Testis (tissue), 3 donors: ENCODE measurements around the gene TTC21B. TPM values are rescaled to one million over a fixed set of nuclear protein-coding genes. Genes with fewer than 3 reads are reported as not detected.

Experiments
- DNase-seq: peaks from one replicate; pipeline ENCODE4 v3.0.0-alpha.2; 2019
- H3K27ac ChIP-seq, 2 donors: fragments of 200-600 bp; sonication (generic); one replicate each; pipeline ENCODE4 v1.5.1; 2019
- H3K27me3 ChIP-seq: fragments of 200-600 bp; sonication (generic); one replicate; pipeline ENCODE4 v1.5.1; 2019
- H3K36me3 ChIP-seq: fragments of 200-600 bp; sonication (generic); one replicate; pipeline ENCODE4 v1.5.1; 2017; ENCODE audit warnings: low read depth; ENCODE audit errors: missing control alignments
- H3K4me1 ChIP-seq: fragments of 200-600 bp; sonication (generic); one replicate; pipeline ENCODE4 v1.5.1; 2019
- H3K4me3 ChIP-seq, 2 donors: fragments of 200-600 bp; sonication (generic); one replicate each; pipeline ENCODE4 v1.5.1; 2017 to 2019
- H3K9me3 ChIP-seq: fragments of 200-600 bp; sonication (generic); one replicate; pipeline ENCODE4 v1.5.1; 2017
- POLR2A ChIP-seq: fragments of 450-650 bp; IDR thresholded peaks from one replicate; pipeline ENCODE4 v1.6.1; 2017; ENCODE audit warnings: antibody characterized with exemption, mild to moderate bottlenecking, moderate library complexity
- WGBS, 2 donors: methylation state at CpG; one replicate each; pipeline ENCODE4 v1.1.5; 2018; 5-methylcytosine and 5-hydroxymethylcytosine counted together
- intact Hi-C: fragments of 100-400 bp; cut with DNase I; formaldehyde crosslinking; loops from one replicate; pipeline ENCODE4 v1.15.1; 2023; ENCODE audit warnings: low total_unique reads
- polyA plus RNA-seq: library from polyadenylated mRNA; stranded (reverse); fragments of 350-450 nt; fragmentation: Illumina TruSeq; extraction: RNeasy Lipid Tissue Mini Kit (QIAGEN cat#74804); gene quantifications from one replicate; pipeline ENCODE4 v1.2.3, GENCODE V29; 2014; ENCODE audit warnings: low read depth, low replicate concordance; ENCODE audit not compliant: insufficient read depth
- total RNA-seq, 2 donors: library from RNA; depleted of rRNA; stranded (reverse); fragments of >200 nt; gene quantifications; one replicate each; pipeline ENCODE4 v1.2.3, GENCODE V29; 2016
- TF ChIP-seq, protein P1 (sequence below), 3 experiments: fragments of 450-650 bp in 2 of 3; fragments of 200-600 bp in 1 of 3; sonication (generic) in 1 of 3; IDR thresholded peaks; one replicate each; pipeline ENCODE4 v1.5.1; 2016 to 2019; ENCODE audit warnings: antibody characterized with exemption in 3 of 3, mild to moderate bottlenecking in 2 of 3, moderate library complexity in 1 of 3

Gene TTC21B
- total and polyA plus RNA-seq, 3 donors from 2014 or later: 11.1 to 50.9 (median 46.6) TPM

DNA sequence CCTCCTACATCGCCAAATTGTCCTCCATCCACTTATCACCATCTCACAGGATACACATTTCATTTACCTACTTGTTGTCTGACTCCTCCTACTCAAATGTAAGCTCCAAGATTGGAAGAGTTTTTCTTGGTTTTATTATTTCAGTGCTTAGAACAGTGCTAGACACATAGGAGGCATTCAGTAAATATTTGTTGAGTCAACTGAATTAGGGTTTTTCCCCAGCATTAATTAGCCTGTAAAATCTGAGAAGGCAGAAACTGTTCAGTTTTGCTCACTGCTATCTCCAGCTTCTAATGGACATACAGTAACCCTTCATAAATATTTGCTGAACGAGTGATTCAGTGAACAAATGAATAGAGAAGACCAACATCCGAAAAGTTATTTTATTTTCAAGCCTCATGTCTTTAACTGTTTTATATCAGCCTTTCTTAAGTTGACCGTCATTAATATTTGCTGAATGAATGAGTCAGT is 800 bp downstream of the TTC21B start:
- Histone ChIP-seq H3K27me3 (no peaks in the 10 kb centered on the region), H3K27ac (peak overlapping the region; percentile 81 to 88), H3K9me3 (no peaks in the 10 kb centered on the region), H3K4me1 (peaks cover 23% of the 10 kb centered on the region), H3K36me3 (no peaks in the 10 kb centered on the region), H3K4me3 (peak overlapping the region; percentile 70 to 80)
- 10% methylated on average over 4 of the region's 4 CpGs for WGBS, 2 donors
- no peak for TF ChIP-seq POLR2A
- TF ChIP-seq, protein P1, sequence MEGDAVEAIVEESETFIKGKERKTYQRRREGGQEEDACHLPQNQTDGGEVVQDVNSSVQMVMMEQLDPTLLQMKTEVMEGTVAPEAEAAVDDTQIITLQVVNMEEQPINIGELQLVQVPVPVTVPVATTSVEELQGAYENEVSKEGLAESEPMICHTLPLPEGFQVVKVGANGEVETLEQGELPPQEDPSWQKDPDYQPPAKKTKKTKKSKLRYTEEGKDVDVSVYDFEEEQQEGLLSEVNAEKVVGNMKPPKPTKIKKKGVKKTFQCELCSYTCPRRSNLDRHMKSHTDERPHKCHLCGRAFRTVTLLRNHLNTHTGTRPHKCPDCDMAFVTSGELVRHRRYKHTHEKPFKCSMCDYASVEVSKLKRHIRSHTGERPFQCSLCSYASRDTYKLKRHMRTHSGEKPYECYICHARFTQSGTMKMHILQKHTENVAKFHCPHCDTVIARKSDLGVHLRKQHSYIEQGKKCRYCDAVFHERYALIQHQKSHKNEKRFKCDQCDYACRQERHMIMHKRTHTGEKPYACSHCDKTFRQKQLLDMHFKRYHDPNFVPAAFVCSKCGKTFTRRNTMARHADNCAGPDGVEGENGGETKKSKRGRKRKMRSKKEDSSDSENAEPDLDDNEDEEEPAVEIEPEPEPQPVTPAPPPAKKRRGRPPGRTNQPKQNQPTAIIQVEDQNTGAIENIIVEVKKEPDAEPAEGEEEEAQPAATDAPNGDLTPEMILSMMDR (IDR thresholded peaks at IDR 0.05): no peak
- intact Hi-C loops: no loop called here
- DNase-seq: no peak

DNA sequence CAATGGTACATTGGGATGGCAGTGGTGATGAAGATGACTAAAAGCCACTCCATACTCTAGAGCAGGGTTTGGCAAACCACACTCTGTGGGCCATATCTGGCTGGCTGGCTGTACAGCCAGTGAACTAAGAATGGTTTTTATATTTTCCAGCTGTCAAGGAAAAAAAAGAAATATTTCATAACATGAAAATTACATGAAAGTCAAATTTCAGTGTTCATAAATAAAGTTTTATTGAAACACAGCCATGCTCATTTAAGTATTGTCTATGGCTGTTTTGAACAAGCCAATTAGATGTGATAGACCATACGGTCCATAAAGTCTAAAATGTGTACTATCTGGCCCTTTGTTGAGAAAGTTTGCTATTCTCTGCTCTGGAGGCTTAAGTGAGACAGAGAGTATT is 1.5 kb downstream of the TTC21B start:
- H3K4me3 ChIP-seq: no peak overlapping the region
- H3K27ac ChIP-seq: no peak overlapping the region
- 0 to 2% methylated on average over 1 of the region's 1 CpG for WGBS, 2 donors
- intact Hi-C loops: no loop called here
- no peaks in the 10 kb centered on the region for H3K36me3 ChIP-seq
- H3K4me1 ChIP-seq: peaks cover 23% of the 10 kb centered on the region
- DNase-seq: no peak
- H3K27me3 ChIP-seq: no peaks in the 10 kb centered on the region
- no peaks in the 10 kb centered on the region for H3K9me3 ChIP-seq
- TF ChIP-seq, protein P1 (IDR thresholded peaks at IDR 0.05): no peak

DNA sequence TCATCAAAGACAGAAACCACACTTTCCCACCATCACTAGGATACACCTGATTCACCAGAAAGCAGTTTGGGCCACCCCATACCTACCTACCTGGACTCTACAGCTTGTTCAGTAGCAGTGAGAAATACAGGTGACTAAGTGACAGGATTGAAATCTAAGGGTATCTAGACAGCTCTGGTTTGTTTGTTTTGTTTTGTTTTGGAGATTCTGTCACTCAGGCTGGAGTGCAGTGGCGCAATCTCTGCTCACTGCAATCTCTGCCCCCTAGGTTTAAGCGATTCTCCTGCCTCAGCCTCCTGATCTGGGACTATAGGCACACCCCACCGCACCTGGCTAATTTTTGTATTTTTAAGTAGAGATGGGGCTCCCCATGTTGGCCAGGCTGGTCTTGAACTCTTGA is 3.1 kb downstream of the TTC21B start:
- intact Hi-C loops: no loop called here

DNA sequence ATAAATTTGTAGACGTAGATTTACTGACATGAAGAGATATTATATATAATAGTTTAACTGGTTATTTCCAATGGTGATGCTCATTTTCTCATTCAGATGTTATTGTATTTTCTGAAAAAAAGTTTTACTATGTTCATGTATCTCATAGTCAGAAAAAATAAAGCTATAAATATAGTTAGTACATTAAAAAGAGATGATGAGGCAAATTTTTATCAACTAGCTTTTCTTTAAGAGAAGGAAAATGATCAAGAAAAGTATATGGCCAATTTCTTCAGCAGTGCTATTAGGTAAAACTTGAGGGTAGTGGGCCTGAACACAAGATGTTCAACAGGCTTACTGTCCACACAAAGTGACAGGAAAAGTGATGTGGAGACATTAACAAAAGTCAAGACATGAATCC is 11.7 kb downstream of the TTC21B start:
- intact Hi-C loops: no loop called here
- TF ChIP-seq, protein P1 (IDR thresholded peaks at IDR 0.05): no peak
- no peak for DNase-seq
- Histone ChIP-seq H3K36me3 (no peaks in the 10 kb centered on the region), H3K4me1 (no peaks in the 10 kb centered on the region), H3K9me3 (no peaks in the 10 kb centered on the region), H3K27ac (no peak overlapping the region), H3K4me3 (no peak overlapping the region), H3K27me3 (no peaks in the 10 kb centered on the region)
- 96 to 97% methylated on average over 1 of the region's 1 CpG for WGBS, 2 donors

More for the DNA sequence above, 3.1 kb downstream of the TTC21B start:
- no peaks in the 10 kb centered on the region for H3K36me3 ChIP-seq
- DNase-seq: no peak
- TF ChIP-seq, protein P1 (IDR thresholded peaks at IDR 0.05): no peak
- TF ChIP-seq POLR2A: no peak
- H3K4me1 ChIP-seq: peaks cover 23% of the 10 kb centered on the region
- H3K9me3 ChIP-seq: no peaks in the 10 kb centered on the region
- H3K4me3 ChIP-seq: no peak overlapping the region
- H3K27me3 ChIP-seq: no peaks in the 10 kb centered on the region
- no peak overlapping the region for H3K27ac ChIP-seq
- WGBS, 2 donors: 88 to 96% methylated on average over 1 to 3 of the region's 3 CpGs

DNA sequence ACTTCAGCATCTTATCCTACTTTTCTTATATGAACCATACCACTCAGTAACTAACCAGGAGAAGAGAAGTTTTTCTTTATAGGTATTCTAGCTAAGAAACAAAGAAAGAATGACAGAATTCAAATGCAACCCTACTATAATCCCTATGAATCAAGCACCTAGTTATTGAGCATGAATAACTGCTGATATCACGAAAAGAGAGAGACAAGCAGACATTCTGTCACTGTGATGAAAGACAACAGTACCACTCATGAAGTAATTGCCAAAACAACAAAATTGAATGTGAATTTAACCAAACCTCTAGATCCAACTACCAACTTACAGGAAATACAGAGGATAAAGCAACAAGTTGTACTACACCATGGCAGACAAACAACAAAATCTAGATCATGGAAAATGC is 15.3 kb downstream of the TTC21B start:
- H3K4me1 ChIP-seq: no peaks in the 10 kb centered on the region
- TF ChIP-seq, protein P1 (IDR thresholded peaks at IDR 0.05): no peak
- no peak for TF ChIP-seq POLR2A
- H3K27me3 ChIP-seq: no peaks in the 10 kb centered on the region
- no peaks in the 10 kb centered on the region for H3K9me3 ChIP-seq
- intact Hi-C loops: no loop called here
- 85 to 94% methylated on average over 1 of the region's 1 CpG for WGBS, 2 donors
- no peak for DNase-seq
- no peak overlapping the region for H3K27ac ChIP-seq
- H3K36me3 ChIP-seq: no peaks in the 10 kb centered on the region
- no peak overlapping the region for H3K4me3 ChIP-seq
